Stimulated activated CD8-positive, alpha-beta memory T cell treated with anti-CD3 and anti-CD28 coated beads, Interleukin-2, amount 100 ng/mL, for 48 hours (primary cell): ENCODE measurements around the gene NFIC.
"Not testable (repeated sequence)": the region's sequence is repeated elsewhere in the genome, so short reads cannot be mapped to it uniquely, and the experiment has no call there.

Experiments
- DNase-seq, 2 donors: peaks; one replicate each; pipeline ENCODE4 v3.0.0-alpha.2; 2020; ENCODE audit warnings: low read depth in 2 of 2

The NFIC gene

DNA sequence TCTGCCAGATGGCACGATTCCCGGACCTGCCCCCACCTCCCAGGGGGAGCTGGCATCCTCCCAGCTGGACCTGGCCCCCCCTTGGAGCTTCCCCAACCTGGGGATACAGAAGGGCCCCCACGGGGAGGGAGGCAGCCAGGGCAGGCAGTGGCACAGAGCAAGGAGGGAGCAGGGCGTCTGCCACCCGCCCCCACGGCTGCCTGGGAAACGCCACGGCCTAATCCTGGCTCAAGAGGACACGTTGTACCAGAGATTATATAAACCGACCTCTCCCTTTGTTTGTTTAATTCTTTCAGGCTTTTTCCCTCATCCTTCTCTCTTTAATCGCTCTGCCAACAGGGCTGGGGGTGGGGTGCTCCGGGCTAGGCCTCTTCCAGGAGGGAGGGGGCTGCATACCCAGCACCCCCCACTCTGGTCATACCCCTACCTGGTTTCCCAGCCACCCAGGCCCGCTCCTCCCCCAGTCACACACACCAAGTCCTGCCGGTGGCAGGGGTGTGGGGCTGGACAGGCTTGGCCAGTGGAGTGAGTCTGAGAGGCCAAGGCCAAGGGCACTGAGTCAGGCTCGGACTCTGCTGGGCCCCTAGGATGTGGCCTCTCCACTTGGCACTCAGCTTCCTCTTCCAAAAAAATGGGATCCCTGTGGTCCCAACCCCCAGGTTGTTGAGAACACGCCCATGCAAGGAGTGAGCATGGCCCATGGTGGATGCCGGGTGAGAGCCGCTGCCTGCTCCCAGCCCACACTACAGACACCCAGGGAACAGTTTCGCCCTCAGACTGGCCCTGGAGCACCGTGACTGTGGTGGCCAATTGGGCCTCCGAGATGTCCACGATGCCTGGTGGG is 29.5 kb upstream of the NFIC start:
- no peak for DNase-seq

DNA sequence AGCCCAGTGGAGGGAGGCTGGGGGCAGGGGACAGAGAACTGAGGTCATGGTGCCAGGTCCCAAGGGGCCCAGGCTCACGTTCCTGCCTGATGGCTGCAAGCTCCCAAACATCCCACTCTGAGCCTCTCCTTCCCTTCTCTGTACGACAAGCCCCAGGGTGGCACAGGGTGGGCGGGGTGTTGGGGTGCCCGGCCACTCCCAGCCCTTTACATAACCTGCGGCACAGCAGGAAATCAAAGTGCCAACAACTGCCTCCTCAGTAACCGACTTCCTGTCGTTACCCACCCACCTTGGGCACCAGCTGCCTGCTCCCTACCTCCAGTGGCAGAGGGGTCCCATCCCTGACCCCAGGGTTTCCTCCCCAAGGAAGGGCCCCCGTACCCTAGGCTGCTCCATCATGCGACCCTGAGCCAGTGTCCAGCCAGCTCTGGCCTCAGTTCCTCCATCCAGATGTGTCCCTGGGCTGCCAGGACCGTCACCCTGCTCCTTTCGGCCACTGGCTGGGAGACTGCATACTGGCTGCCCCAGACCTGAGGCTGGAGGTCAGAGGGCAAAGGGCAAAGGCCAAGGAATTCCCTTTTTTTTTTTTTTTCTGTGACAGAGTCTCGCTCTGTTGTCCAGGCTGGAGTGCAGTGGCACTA is 27.7 kb upstream of the NFIC start:
- DNase-seq = no peak

DNA sequence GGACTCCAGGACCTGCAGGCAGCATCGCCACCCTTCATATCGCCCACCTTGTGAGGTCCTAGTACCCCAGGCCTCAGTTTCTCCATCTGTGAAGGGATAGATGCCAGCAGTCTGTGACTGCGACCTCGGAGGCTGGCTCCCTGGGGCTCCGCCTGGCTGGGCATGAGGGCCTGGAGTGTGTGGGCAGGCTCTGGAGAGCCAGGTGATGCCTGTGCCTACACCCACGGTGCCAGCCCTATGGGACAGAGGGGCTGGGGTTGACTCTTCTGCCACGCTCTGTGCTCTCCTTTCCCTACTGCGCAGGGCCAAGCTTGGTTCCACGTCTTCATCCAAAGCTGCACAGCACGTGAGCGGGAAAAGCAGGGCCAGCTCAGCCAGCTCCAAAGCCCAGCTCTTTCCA is 26.0 kb upstream of the NFIC start:
- no peak for DNase-seq

DNA sequence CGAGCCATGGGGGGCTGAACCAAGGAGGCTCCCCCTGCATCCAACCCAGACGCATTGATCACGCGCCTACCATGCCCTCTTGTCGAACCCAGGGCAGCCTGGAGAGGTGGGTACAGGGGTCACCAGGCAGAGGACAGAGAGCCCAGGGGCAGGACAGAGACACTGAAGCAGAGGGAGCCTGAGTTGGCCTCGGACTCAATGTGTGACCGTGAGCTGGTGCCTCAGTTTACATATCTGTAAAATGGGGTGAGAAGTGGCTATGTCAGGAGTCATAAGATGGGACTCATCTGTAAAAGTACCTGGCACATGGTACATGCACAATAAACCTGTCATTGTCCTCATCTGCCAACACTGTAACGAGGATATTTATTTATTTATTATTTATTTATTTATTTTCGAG is 24.1 kb upstream of the NFIC start:
- no peak for DNase-seq

DNA sequence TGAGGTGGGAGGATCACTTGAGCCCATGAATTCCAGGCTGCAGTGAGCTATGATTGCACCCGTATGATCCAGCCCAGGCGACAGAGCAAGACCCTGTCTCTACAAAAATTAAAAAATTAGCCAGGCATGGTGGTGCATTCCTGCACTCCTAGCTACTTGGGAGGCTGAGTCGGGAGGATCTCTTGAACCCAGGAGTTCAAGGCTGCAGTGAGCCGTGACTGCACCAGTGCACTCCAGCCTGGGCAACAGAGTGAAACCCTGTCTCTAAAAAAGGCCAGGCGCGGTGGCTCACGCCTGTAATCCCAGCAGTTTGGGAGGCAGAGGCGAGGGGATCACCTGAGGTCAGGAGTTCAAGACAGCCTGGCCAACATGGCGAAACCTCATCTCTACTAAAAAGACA is 23.4 kb upstream of the NFIC start:
- DNase-seq = not testable (repeated sequence)

DNA sequence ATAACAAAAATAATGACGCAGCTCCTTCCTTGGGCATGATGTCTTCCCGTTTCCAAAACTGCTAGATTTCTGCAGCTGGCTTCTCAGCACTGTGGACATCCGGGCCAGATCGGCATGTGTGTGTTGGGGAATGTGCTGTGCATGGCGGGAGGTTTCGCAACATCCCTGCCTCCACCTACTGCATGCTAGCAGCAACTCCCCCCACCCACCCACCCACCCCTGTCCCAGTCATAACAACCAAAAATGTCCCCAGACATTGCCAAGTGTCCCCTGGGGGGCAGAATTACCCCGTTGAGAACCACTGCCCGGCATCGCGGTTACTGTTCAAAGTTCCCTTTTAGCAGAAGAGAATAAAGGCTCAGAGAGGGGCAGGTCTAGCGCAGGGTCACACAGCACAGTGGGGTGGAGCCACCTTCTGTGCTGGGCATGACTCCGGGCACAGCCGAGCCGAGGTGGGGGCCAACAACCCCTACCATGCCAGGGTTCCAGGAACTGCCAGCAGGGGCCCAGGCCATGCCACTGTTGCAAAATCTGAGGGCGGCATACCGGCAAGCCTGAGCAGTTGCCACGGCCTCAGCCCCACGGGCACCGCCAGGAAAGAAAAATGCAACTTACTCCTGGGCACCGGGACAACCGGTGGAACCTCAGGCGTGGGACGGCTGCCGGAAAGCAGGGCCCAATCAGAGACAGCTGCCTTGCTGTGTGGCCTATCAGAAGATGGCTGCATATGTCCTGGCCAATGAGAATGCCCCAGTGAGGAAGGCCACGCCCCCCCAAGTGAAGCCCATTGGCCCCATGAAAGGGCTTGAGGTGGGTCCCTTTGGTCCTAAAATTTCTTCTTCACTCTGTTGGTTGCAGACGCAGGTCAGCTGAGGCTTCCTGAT is 22.5 kb upstream of the NFIC start:
- no peak for DNase-seq

DNA sequence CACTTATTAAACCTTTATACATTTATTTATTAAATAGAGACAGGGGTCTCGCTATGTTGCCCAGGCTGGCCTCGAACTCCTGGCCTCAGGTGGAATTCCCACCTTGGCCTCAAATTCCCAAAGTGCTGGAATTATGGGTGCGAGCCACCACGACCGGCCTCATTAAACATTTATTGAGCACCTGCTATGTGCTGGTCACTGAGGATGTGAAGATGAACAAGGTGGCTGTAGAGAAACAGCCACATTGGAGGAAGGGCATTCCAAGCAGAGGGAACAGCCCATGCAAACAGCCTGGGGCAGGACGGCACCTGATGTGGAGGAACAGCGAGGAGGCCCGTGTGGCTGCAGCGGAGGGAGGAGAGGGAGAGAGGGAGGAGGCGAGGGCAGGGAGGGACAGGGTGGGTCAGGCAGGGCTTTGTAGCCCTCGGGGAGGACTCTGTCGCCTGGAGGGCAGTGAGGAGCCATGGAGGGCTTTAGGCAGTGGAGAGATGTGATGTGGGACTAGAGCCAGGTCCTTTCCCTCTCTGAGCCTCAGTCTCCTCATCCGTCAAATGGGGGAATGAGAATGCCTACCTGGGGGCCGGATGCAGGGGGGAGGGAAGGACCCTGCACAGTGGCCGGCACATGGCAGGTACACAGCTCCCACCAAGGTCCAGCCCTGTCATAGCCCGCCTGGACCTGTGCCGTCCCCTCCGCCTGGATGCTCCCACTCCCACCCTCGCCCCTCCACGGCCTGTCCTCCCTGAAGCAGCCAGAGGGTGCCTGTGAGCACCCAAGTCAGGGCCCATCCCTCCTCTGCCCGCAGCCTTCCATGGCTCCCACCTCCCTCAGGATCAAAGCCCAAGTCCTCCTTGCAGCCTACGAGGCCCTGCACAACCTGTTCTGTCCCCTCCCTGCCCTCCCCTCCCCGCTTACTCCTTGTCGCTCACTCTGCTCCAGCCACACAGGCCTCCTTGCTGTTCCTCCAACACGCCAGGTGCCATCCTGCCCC is 21.5 kb upstream of the NFIC start:
- no peak for DNase-seq

DNA sequence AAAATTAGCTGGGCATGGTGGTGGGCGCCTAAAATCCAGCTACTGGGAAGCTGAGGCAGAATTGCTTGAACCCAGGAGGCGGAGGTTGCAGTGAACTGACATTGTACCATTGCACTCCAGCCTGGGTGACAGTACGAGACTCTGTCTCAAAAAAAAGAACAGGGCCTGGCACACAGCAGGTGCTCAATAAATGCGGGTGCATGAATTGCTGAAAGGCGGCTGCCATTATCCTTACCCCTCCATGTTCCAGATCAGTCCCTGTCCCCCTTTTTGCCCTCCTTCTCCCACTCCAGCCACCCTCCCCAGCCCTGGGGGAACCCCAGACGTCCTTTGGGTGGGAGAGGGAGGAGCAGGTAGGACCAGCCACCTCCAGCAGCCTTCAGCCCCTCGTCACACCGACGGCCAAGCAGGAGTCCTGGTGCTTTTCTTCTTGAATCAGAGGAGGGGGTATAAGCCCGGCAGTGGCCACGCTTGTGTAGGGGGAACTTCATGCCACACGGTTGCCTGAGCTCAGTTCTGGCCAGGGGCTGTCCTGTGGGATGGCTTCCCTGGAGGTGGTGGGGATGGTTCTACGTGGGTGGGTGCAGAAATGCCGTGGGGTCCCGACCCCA is 20.4 kb upstream of the NFIC start:
- DNase-seq = no peak

DNA sequence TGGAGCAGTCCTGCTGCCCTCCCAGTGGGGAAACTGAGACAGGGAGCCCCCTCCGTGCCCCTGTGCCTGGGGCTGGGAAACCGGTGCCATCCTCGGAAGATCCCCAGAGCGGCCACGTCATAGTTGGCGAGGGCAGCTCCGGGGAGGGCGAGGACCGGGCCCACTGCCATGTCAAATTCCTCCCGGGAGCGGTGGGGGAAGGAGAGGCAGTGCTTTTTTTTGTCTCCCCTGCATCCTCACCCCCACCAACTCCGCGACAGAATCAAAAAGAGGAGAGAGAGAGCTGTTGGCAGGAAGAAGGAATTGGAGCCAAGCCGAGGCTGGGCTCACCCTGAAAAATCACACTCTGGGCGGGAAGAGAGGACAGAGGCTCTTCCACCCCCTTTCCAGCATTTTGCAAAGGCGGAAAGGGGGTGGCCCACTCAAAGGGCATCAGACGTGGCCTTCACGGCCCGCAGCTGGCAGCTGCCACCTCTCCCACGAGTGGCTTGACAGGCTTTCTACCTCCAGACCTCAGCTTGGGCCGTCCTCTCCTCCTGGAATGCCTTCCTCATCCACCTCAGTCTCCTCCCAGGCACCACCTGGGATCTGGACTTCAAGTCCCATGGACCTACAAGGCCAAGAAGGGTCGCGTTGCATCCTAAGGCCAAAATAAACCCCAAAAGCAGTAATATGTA is 19.6 kb upstream of the NFIC start:
- no peak for DNase-seq

DNA sequence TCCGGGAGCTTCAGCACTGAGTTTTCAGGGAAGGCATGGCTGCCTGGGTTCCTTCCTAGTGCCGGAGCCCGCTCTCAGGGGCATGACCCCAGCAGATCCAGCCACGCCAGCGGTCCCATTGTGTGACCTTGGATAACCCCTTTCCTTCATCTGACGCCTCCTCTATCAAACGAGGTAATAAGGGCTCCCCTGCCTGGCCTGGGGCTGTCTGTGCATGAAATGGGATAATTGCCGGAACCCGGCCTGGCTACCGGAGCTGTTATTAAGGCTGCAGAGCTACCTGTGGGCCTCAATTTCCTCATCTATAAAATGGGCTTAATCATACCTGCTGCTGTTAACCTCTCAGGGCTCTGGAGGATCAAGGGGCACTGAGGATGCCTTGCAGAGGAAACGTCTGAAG is 18.3 kb upstream of the NFIC start:
- no peak for DNase-seq

DNA sequence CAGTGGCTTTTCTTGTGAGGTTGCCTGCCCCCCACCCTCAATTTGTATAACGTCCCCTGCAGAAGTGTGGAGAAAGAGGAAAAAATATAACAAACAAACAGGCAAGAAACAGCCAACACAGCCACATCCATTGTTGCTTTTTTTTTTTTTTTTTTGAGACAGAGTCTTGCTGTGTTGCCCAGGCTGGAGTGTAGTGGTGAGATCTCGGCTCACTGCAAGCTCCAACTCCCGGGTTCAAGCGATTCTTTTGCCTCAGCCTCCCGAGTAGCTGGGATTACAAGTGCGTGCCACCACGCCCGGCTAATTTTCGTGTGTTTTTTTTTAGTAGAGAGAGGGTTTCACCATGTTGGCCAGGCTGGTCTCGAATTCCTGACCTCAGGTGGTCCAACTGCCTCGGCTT is 17.9 kb upstream of the NFIC start:
- DNase-seq = not testable (repeated sequence)

DNA sequence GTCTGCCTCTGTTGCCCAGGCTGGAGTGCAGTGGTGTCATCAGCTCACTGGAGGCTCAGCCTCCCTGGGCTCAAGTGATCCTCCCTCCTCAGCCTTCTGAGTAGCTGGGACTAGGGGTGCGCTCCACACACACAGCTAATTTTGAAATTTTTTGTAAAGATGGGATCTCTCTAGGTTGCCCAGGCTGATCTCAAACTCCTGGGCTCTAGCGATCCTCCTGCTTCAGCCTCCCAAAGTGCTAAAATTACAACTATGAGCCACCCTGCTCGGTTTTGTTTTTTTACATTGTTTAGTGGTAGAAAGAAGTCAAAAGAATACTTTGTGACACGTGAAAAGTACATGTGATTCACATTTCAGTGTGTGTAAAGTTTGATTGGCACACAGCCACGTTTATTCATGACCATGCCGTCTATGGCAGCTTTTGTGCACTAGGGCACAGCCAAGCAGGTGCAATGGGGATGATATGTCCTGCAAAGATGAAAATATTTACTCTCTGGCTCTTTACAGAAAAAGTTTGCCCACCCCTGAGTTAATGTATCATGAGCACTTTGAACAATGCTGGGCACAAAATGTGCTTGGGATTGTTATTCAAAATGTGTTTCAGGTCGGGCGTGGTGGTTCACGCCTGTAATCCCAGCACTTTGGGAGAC is 16.2 kb upstream of the NFIC start:
- no peak for DNase-seq

DNA sequence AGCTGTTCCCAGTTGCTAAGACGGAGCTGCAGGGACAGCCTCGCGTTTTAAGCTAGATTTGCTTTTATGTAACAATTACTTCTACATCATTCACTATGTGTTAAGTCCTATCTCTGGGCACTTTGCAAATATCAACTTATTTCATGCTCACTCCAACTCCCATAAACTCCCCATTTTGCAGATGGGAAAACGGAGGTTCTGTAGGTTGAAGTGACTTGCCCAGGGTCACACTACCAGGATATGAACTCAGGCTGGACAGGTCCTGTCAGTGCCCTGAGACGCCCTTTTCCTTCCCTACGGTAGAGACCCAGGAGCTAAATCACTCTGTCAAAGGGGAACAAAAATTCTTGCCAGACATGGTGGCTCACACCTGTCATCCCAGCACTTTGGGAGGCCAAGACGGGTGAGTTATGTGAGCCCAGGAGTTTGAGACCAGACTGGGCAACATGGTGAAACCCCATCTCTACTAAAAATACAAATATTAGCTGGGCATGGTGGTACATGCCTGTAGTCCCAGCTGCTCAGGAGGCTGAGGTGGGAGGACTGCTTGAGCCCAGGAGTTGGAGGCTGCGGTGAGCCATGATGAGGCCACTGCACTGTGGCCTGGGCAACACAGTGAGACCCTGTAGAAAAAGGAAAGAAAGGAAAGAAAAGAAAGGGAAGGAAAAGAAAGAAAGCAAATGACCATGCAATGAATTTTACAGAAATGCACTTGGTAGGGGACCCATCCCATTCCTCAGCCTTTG is 14.5 kb upstream of the NFIC start:
- DNase-seq = no peak

DNA sequence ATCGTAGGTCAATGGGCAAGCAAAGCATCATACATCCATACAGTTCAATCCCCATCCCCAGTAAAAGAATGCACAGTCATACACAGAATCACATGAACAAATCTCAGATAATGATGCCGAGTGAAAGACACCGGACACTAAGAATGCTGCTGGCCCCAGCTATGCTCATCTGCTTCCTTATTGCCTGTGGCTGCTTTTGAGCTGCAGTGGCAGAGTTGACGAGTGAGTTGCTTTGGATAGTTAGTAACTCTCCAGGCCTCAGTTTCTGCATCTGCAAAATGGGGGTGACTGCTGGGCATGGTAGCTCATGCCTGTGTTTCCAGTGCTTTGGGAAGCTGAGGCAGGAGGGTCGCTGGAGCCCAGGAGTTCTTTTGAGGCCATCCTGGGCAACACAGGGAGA is 12.9 kb upstream of the NFIC start:
- DNase-seq = no peak

DNA sequence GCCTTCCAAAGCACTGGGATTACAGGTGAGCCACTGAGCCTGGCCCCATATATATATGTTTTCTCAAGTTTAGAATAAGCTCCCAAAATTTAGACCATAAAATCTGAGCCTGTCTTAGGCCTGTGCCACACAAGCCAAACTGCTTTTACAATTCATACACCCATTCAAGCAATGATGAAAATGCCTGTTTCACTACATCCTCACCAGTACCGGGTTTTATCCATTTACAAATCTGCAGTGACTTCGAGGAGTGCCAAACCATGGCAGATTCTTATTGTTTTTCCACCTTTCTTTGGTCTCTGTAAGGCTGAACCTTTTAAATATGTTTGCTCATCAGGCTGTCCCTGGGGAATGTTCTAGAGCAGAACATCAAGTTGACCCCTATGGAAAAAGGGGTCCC is 9.6 kb upstream of the NFIC start:
- DNase-seq = no peak

DNA sequence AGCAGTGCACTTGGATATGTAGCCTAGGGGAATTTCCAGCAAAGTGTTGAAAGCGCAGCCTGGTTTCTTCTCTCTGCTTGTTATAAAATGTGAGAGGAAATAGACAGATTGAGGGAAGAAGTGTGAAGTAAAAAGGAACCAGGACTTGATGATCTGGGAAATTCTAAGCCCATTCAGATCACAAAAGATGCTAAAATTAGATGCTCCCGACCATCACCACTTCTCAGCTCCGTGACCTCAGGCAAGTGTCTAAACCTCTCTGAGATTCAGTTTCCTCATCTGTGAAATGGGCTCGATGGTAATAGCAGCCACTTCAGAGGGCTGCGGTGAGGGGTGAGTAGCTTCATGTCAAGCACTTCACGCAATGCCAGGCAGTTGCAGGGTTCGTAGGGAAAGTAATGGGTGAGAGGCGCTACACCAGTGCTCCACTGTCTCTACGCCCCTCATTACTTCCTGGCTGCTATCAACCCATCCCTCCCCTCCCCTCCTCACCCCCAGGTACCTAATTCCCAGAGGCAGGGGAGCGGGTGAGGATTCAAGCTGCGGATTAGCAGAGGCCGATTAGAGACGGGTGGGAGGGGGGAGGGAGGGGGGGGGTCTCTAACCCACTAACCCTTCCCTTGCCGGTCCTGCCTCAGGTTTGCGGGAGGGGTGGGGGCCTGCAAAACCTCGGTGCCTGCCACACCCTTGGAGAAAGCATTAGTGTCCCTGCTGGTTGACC is 9.0 kb upstream of the NFIC start:
- no peak for DNase-seq

DNA sequence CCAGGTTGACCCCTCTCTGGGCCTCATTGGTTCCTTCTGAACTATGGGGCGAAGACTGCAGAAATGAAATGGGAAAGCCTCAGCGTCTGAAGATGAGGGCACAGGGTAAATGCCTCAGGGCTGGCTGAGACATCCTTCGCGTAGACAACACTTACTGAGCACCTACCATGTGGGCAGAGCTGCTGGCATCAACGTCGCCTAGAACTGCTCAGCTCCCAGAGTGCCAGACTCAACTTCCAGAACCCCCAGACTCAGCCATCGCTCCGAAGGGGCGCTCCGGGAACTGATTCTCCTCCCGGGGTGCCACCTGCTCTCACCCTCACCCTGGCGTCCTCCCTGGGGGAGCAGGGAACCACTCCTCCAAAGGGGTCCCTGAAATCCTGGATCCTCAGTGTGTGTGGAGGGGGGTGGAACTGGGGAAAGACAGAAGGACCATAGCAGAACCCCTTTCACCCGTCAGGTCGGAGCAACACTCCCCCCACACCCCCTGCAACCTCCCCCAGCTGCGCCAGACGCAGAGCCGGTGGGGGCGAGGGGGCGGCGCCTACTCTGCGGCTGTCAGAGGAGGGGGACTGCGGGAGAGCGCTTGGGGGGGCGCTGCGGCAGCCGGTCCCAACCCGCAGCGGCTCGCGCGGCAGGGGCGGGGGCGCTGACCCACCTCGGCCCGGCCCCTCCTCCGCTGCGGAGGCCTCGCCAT is 8.2 kb upstream of the NFIC start:
- no peak for DNase-seq

DNA sequence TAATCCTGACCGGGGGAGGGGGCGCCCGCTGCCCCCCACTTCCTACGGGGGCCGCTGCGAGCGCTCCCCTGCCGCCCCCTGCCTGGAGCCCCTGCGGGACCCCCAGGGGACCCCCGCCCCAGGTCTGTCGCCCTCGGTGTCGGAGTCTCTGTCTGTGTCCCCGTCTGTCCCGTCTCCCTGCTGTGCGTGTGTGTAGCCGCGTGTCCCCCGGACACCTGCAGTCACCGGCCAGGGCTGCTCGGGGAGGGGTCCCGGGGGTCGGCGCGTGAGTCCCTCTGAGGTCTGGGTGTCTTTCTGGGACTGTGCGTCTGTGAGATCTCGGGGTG is 7.7 kb upstream of the NFIC start:
- no peak for DNase-seq
